Nephron progenitor cell (in vitro differentiated cells): ENCODE results near the gene NVL.
"Not testable (repeated sequence)": the region's sequence is repeated elsewhere in the genome, so short reads cannot be mapped to it uniquely, and the experiment has no call there.

Experiments
- DNase-seq: peaks from one replicate; pipeline ENCODE4 v3.0.0; 2021
- H3K27ac Mint-ChIP-seq: 2 replicates; pipeline ENCODE4 v1.8.0; 2021; ENCODE audit warnings: mild to moderate bottlenecking, moderate library complexity, mixed read lengths
- H3K27me3 Mint-ChIP-seq: 2 replicates; pipeline ENCODE4 v1.8.0; 2021; ENCODE audit warnings: mild to moderate bottlenecking, low read depth, mixed read lengths; ENCODE audit not compliant: poor library complexity
- H3K36me3 Mint-ChIP-seq: 2 replicates; pipeline ENCODE4 v1.8.0; 2021; ENCODE audit warnings: low read depth, mixed read lengths
- H3K4me1 Mint-ChIP-seq: 2 replicates; pipeline ENCODE4 v1.8.0; 2021; ENCODE audit warnings: mixed read lengths
- H3K4me3 Mint-ChIP-seq: 2 replicates; pipeline ENCODE4 v1.8.0; 2021; ENCODE audit warnings: mild to moderate bottlenecking, moderate library complexity, mixed read lengths
- H3K9me3 Mint-ChIP-seq: 2 replicates; pipeline ENCODE4 v1.8.0; 2021; ENCODE audit warnings: mild to moderate bottlenecking, moderate library complexity, mixed read lengths
- TF ChIP-seq, protein P1 (sequence below): fragments of 200-600 bp; sonication (generic); IDR thresholded peaks from 2 replicates; pipeline ENCODE4 v1.5.0; 2021; ENCODE audit warnings: antibody characterized with exemption

NVL gene

DNA sequence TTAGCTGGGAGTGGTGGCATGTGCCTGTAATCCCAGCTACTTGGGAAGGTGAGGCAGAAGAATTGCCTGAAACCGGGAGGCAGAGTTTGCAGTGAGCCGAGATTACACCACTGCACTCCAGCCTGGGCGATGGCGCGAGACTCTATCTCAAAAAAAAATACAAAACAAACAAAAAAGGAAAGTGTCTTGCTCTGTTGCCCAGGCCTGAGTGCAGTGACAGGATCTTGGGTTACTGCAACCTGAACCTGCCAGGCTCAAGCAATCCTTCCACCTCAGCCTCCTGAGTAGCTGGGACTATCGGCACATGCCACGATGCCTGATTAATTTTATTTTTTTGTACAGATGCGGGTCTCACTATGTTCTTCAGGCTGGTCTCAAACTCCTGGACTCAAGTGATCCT lies 113.6 kb downstream of the NVL start:
- Mint-ChIP-seq H3K27ac (no peak overlapping the region), H3K36me3 (no peaks in the 10 kb centered on the region), H3K4me3 (no peak overlapping the region), H3K27me3 (no peaks in the 10 kb centered on the region), H3K9me3 (no peaks in the 10 kb centered on the region), H3K4me1 (peaks cover 55% of the 10 kb centered on the region)
- no peak for DNase-seq
- TF ChIP-seq, protein P1, sequence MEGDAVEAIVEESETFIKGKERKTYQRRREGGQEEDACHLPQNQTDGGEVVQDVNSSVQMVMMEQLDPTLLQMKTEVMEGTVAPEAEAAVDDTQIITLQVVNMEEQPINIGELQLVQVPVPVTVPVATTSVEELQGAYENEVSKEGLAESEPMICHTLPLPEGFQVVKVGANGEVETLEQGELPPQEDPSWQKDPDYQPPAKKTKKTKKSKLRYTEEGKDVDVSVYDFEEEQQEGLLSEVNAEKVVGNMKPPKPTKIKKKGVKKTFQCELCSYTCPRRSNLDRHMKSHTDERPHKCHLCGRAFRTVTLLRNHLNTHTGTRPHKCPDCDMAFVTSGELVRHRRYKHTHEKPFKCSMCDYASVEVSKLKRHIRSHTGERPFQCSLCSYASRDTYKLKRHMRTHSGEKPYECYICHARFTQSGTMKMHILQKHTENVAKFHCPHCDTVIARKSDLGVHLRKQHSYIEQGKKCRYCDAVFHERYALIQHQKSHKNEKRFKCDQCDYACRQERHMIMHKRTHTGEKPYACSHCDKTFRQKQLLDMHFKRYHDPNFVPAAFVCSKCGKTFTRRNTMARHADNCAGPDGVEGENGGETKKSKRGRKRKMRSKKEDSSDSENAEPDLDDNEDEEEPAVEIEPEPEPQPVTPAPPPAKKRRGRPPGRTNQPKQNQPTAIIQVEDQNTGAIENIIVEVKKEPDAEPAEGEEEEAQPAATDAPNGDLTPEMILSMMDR, result no peak

DNA sequence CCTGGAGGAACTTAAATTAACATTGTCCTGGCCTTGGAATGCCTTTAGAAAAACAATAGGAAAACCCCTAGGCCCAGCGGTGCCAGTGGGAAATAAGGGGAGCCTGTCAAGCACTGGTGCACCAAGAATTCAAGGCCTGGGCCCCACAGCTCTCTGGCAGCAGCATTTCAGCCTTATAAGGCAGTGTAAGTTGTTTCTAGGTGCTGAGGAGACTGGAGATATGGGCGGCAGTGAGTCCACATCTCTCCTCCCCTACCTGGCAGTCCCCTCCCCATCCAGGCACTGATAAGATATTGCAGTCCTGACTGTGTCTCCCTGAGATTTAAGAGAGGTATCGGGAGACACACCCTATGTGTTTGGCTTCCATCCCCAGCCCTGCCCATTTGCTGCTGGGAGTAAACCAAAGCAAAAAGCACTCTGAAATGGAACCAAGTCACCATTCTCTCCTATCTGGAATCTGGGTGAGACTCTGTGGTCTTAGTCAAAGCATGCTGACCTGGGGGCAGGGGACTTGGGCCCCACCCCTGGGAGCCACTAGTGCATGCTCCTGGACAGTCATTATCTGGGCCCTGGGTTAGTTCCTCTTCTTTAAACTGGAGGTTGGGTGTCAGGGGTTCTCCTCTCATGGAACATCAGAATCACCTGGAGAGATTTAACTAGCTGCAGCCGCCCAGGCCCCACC lies 116.4 kb downstream of the NVL start:
- Mint-ChIP-seq H3K36me3 (no peaks in the 10 kb centered on the region), H3K27ac (no peak overlapping the region), H3K4me3 (no peak overlapping the region), H3K4me1 (peaks cover 58% of the 10 kb centered on the region), H3K9me3 (no peaks in the 10 kb centered on the region), H3K27me3 (no peaks in the 10 kb centered on the region)
- DNase-seq, result peak; percentile 24
- TF ChIP-seq, protein P1, result no peak

DNA sequence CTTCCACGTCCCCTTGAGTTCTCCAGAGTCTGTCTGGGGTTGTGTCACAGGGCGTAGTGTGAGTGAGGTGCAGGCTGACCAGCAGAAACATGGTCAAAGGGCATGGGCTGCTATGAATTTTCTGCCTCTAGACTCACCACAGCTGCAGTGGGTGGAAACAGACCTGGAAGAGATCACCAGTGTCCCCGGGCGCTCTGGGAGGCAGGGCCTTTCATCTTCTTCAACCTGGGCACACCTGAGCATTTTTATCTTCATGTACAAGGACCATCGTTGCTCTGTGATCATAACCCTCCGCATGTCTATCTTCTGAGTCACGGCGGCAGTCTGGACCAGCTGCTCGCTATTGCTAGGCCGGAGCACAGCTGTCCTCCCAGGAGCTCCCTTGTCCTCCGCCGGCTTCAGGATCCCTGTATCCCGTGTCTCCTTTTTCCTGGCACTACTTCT lies 117.3 kb downstream of the NVL start:
- Mint-ChIP-seq H3K4me3 (no peak overlapping the region), H3K27me3 (no peaks in the 10 kb centered on the region), H3K27ac (peak overlapping the region; percentile 22), H3K4me1 (peaks cover 49% of the 10 kb centered on the region), H3K9me3 (no peaks in the 10 kb centered on the region), H3K36me3 (no peaks in the 10 kb centered on the region)
- DNase-seq, result no peak
- TF ChIP-seq, protein P1, result no peak

DNA sequence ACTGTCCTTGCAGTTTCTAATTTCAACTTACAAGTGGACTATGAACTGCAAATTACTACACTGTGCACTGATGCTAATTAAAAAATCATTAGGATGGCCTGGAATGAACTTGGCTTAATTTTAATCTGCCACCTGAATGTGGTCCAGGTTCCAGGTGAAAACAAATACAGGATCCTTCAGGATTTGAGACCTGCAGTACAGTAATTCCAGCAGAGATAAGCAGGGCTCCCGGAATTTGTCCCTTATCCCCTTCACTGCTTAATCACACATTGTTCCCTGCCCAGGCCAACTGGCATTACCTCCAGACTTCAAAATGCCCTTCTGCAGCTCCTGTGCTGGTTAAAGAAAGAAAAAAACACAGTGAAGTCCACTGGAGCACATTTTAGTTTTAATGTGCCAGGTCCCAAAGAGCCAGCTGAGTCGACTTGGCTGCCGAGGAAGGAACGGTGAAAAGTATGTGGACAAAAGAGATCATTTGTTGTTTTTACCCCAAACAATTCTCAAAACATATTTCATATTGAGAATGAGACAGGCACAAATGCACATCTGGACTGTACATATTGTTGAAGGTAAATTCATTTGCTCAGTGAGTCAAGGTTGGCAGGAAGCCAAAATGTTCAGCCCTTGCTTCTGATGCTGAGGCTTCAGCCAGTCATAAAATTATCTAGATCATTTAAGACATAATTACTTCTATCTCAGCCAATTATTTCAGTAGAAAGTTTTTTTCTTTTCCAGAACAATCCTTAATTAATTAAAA lies 118.6 kb downstream of the NVL start:
- Mint-ChIP-seq H3K27ac (no peak overlapping the region), H3K27me3 (no peaks in the 10 kb centered on the region), H3K4me1 (peaks cover 48% of the 10 kb centered on the region), H3K9me3 (no peaks in the 10 kb centered on the region), H3K4me3 (no peak overlapping the region), H3K36me3 (no peaks in the 10 kb centered on the region)
- no peak for DNase-seq
- TF ChIP-seq, protein P1, result no peak

DNA sequence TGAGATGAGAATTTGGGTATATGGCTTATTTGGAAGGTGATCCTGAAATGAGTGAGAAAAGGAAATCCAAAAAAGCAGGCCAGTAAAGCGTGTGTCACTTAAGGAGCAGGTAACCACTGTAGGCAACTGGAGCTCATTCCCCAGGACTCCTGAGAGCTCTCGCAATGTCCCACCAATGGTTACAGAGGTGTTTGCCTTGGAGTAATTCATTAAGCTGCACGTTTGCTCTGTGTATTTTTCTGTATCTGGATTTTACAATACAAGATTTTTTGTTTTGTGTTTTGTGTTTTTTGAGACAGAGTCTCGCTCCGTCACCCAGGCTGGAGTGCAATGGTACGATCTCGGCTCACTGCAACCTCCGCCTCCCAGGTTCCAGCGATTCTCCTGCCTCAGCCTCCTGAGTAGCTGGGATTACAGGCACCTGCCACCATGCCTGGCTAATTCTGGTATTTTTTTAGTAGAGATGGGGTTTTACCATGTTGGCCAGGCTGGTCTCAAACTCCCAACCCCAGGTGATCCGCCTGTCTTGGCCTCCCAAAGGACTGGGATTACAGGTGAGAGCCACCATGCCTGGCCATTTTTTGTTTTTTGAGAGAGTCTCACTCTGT lies 123.9 kb downstream of the NVL start:
- DNase-seq, H3K4me3 Mint-ChIP-seq, H3K9me3 Mint-ChIP-seq, H3K27ac Mint-ChIP-seq, H3K27me3 Mint-ChIP-seq, H3K36me3 Mint-ChIP-seq: not testable (repeated sequence)
- H3K4me1 Mint-ChIP-seq, result peaks cover 49% of the 10 kb centered on the region

DNA sequence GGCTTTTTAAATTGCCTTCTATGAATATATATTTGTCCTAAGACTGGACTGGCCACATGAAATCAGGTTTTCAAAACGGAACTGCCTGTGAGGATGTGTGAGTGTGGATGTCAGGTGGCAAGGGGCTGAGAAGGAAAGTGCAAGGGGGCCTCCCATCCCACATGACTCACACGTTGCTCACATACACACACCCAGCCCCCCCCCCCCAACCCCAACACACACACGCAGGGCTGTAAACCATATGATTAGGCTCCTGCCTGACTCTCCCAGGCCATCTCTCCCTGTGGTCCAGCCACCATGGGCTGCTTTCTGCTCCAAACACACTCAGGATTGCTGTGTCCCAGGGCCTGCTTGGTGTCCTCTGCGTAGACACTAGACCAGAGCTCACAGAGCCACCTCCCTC lies 124.5 kb downstream of the NVL start:
- no peaks in the 10 kb centered on the region for H3K27me3 Mint-ChIP-seq
- TF ChIP-seq, protein P1, result no peak
- H3K4me3 Mint-ChIP-seq, result no peak overlapping the region
- H3K4me1 Mint-ChIP-seq, result peaks cover 45% of the 10 kb centered on the region
- no peaks in the 10 kb centered on the region for H3K36me3 Mint-ChIP-seq
- H3K9me3 Mint-ChIP-seq, result no peaks in the 10 kb centered on the region
- DNase-seq, result no peak
- no peak overlapping the region for H3K27ac Mint-ChIP-seq
